ENCODE data around the gene DET1.

GRCh38 chr15:88467935-88468528, 78.4 kb downstream of the DET1 start:
- TF ChIP-seq CTCF (IDR thresholded peaks at IDR 0.05) (no peak), POLR2AphosphoS5 (IDR thresholded peaks at IDR 0.05) (no peak)
